Measurements from ENCODE around the gene HAO1. TPM values are rescaled to one million over a fixed set of nuclear protein-coding genes. Genes with fewer than 3 reads are reported as not detected.

The HAO1 gene
- total and polyA plus RNA-seq, 2 of the 4 experiments (the other 2 are of a cell fraction), result not detected

GRCh38 chr20:7841971-7842310 is 98.3 kb downstream of the HAO1 start:
- CTCF ChIA-PET, result interaction anchor here (0.6 to 0.8 kb wide), 3 partner anchors 17 to 813 kb away, joined by 3 to 7 read pairs (median 5); no protein-coding TSS in a partner anchor
- Histone ChIP-seq H4K20me1 (ENCODE audit: insufficient read depth, low read length) (0 out of 2 replicates have a peak, but pooled peaks cover 3% of the 10 kb centered on the region), H3K27me3 (ENCODE audit: control insufficient read depth, insufficient read depth, low read length) (no peaks in the 10 kb centered on the region), H2BK20ac (ENCODE audit: low read depth, low read length) (no peak overlapping the region), H3K4ac (ENCODE audit: low read depth, low read length) (no peak overlapping the region), H2AK9ac (replicated peaks; ENCODE audit: low read depth, low read length, poor library complexity) (peak overlapping the region; percentile 1), H3K9me1 (ENCODE audit: insufficient read depth, low read length) (peaks cover 5% of the 10 kb centered on the region; the same call in 1 of the 2 replicates), H3K27ac (ENCODE audit: insufficient read depth, low read length) (no peak overlapping the region), H4K8ac (ENCODE audit: low read depth in 2 of 2, low read length in 2 of 2) (no peak overlapping the region; a peak in 1 of 4 replicates), H2BK5ac (ENCODE audit: low read depth, low read length, poor library complexity, severe bottlenecking) (peak overlapping the region; percentile 15), H3K18ac (ENCODE audit: low read depth, low read length) (no peak overlapping the region), H3K4me1 (ENCODE audit: control insufficient read depth, insufficient read depth, low read length) (peaks cover 4% of the 10 kb centered on the region; the same call in 1 of the 2 replicates), H4K91ac (ENCODE audit: insufficient read depth, low read depth, low read length) (no peak overlapping the region), H4K5ac (ENCODE audit: low read depth, low read length) (no peak overlapping the region), H2BK120ac (ENCODE audit: low read depth, low read length) (no peak overlapping the region), H3K4me2 (ENCODE audit: low read depth, low read length) (no peak overlapping the region), H3K9ac (ENCODE audit: low read depth, low read length) (no peak overlapping the region), H2AK5ac (ENCODE audit: low read depth, low read length) (no peak overlapping the region), H2AFZ (replicated peaks; ENCODE audit: low read length, poor library complexity) (peak overlapping the region; percentile 6), H3K4me3 (ENCODE audit: insufficient read depth, low read depth, low read length) (no peak overlapping the region), H3K36me3 (ENCODE audit: control insufficient read depth, insufficient read depth, low read length) (no peaks in the 10 kb centered on the region), H3K79me1 (ENCODE audit: low read depth in 1 of 2, low read length in 2 of 2) (no peaks in the 10 kb centered on the region), H3K9me3 (ENCODE audit: control insufficient read depth, insufficient read depth, low read length) (no peaks in the 10 kb centered on the region), H3K56ac (ENCODE audit: extremely low read depth, insufficient read depth, low read length) (no peak overlapping the region), H3K14ac (replicated peaks; ENCODE audit: low read depth, low read length) (peak overlapping the region; percentile 39; the same call in 1 of the 2 replicates), H2BK15ac (ENCODE audit: low read depth, low read length) (0 out of 3 replicates have a peak overlapping the region, but pooled peaks have one; percentile 51), H3K23ac (ENCODE audit: low read depth, low read length) (no peak overlapping the region)
- TF ChIP-seq NFE2L2 (IDR thresholded peaks at IDR 0.05; ENCODE audit: low read depth, low read length) (no peak), SMC3 (IDR thresholded peaks at IDR 0.05; ENCODE audit: low read depth, low read length) (no peak), MAFK (IDR thresholded peaks at IDR 0.05; ENCODE audit: low read depth, low read length) (no peak), RCOR1 (IDR thresholded peaks at IDR 0.05; ENCODE audit: insufficient replicate concordance, low read length) (no peak), MAZ (IDR thresholded peaks at IDR 0.05; ENCODE audit: borderline replicate concordance, low read depth, low read length) (no peak), CHD1 (IDR thresholded peaks at IDR 0.05; ENCODE audit: low read depth, low read length) (no peak), BHLHE40 (IDR thresholded peaks at IDR 0.05; ENCODE audit: low read depth, low read length) (no peak), POLR2A (IDR thresholded peaks at IDR 0.05; ENCODE audit: low read depth, low read length) (no peak), RFX5 (IDR thresholded peaks at IDR 0.05; ENCODE audit: low read depth, low read length) (no peak), CEBPB (IDR thresholded peaks at IDR 0.05; ENCODE audit: low read depth, low read length) (no peak), RAD21 (IDR thresholded peaks at IDR 0.05; ENCODE audit: low read length) (no peak), MXI1 (IDR thresholded peaks at IDR 0.05; ENCODE audit: borderline replicate concordance, low read depth, low read length) (no peak), USF2 (IDR thresholded peaks at IDR 0.05; ENCODE audit: low read depth, low read length) (no peak)
- TF ChIP-seq, protein P1, sequence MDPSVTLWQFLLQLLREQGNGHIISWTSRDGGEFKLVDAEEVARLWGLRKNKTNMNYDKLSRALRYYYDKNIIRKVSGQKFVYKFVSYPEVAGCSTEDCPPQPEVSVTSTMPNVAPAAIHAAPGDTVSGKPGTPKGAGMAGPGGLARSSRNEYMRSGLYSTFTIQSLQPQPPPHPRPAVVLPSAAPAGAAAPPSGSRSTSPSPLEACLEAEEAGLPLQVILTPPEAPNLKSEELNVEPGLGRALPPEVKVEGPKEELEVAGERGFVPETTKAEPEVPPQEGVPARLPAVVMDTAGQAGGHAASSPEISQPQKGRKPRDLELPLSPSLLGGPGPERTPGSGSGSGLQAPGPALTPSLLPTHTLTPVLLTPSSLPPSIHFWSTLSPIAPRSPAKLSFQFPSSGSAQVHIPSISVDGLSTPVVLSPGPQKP (IDR thresholded peaks at IDR 0.05; ENCODE audit: borderline replicate concordance, low read depth, low read length), result no peak
- POLR2A ChIA-PET (ENCODE audit: unreplicated experiment), result no interaction called here
- intact Hi-C loops (cut with micrococcal nuclease) (no loop called here), dilution Hi-C loops (cut with HindIII; ENCODE audit: low sequenced_read_pairs, unreplicated experiment) (no loop called here), in situ Hi-C loops (cut with MboI; ENCODE audit: low sequenced_read_pairs) (no loop called here)
- peak; percentile 83 for DNase-seq
- peak; percentile 96 for ATAC-seq (ENCODE audit: low read depth)
- BruUV-seq (replicated peaks), result no TSS peak
- WGBS, 2 experiments (ENCODE audit: extremely low coverage in 2 of 2, insufficient read length in 1 of 2), result no CpG with 5 or more reads among the region's 2 CpGs

Measured in IMR-90 (cell line).